PFSK-1 (cell line): ENCODE data around the gene TRMT1.

ENCODE experiments used
- FOXP2 ChIP-seq: optimal IDR thresholded peaks from 2 replicates; pipeline ENCODE3; 2011; ENCODE audit warnings: borderline replicate concordance, control low read depth, inconsistent platforms; ENCODE audit not compliant: insufficient read depth; ENCODE audit errors: extremely low read length, extremely low read depth
- POLR2AphosphoS5 ChIP-seq: IDR thresholded peaks from 2 replicates; pipeline ENCODE4 v1.6.1; 2012; ENCODE audit warnings: low read depth, mild to moderate bottlenecking, control low read depth, low read length, moderate library complexity
- SIN3A ChIP-seq: IDR thresholded peaks from 2 replicates; pipeline ENCODE4 v1.6.1; 2012; ENCODE audit warnings: mild to moderate bottlenecking, low read length, moderate library complexity, borderline replicate concordance; ENCODE audit not compliant: insufficient read depth
- TAF1 ChIP-seq: IDR thresholded peaks from 2 replicates; pipeline ENCODE4 v1.6.1; 2012; ENCODE audit warnings: low read length, control low read depth, borderline replicate concordance; ENCODE audit not compliant: insufficient read depth
- TF ChIP-seq, protein P1 (sequence below), 2 experiments: IDR thresholded peaks; 2 replicates each; pipeline versions ENCODE4 v1.6.1 to v1.8.0; 2011 to 2012; ENCODE audit warnings: low read depth in 2 of 2, low read length in 2 of 2, control low read depth in 1 of 2, inconsistent platforms in 1 of 2, mild to moderate bottlenecking in 1 of 2, moderate library complexity in 1 of 2; ENCODE audit not compliant: insufficient read depth in 1 of 2

The TRMT1 gene

DNA sequence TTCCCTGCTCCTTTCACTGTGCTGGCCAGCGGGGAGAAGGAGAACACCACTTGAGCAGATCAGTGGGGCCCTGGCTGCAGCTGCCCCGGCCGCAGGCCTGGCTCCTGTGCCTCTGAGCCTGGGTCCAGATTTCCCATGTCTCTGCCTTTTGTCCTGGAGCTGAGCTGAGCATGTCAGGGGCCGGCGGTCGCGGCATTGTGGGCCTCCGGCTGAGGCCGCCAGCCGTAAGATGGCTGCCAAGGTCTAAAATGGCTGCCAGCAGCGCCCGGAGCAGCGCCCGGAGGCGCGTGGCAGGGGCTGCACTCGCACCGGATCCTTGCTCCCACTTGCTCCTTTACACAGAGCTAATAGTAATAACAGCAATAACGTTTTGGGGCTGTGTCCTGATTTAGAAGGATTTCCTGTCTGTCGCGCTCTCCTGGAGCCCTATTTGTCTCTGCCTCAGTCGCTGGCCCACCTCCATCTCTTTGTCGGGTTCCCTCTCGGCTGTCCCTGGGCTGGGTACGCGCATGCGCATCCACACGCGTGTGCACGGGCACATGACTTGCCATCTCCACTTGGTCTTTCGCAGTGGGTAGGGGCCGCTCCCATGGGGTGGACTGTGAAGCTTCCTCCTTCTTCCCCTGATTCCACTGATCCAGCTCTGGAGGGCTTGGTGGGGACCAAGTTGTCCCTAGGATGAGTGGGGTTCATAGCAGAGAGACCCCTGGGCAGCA is 46.0 kb downstream of the TRMT1 start:
- TF ChIP-seq, protein P1, sequence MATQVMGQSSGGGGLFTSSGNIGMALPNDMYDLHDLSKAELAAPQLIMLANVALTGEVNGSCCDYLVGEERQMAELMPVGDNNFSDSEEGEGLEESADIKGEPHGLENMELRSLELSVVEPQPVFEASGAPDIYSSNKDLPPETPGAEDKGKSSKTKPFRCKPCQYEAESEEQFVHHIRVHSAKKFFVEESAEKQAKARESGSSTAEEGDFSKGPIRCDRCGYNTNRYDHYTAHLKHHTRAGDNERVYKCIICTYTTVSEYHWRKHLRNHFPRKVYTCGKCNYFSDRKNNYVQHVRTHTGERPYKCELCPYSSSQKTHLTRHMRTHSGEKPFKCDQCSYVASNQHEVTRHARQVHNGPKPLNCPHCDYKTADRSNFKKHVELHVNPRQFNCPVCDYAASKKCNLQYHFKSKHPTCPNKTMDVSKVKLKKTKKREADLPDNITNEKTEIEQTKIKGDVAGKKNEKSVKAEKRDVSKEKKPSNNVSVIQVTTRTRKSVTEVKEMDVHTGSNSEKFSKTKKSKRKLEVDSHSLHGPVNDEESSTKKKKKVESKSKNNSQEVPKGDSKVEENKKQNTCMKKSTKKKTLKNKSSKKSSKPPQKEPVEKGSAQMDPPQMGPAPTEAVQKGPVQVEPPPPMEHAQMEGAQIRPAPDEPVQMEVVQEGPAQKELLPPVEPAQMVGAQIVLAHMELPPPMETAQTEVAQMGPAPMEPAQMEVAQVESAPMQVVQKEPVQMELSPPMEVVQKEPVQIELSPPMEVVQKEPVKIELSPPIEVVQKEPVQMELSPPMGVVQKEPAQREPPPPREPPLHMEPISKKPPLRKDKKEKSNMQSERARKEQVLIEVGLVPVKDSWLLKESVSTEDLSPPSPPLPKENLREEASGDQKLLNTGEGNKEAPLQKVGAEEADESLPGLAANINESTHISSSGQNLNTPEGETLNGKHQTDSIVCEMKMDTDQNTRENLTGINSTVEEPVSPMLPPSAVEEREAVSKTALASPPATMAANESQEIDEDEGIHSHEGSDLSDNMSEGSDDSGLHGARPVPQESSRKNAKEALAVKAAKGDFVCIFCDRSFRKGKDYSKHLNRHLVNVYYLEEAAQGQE (IDR thresholded peaks at IDR 0.05; ENCODE audit: insufficient read depth in 1 of 2, low read depth in 2 of 2, low read length in 2 of 2): no peak
- TF ChIP-seq POLR2AphosphoS5 (no peak), FOXP2 (no peak), TAF1 (no peak), SIN3A (no peak)

DNA sequence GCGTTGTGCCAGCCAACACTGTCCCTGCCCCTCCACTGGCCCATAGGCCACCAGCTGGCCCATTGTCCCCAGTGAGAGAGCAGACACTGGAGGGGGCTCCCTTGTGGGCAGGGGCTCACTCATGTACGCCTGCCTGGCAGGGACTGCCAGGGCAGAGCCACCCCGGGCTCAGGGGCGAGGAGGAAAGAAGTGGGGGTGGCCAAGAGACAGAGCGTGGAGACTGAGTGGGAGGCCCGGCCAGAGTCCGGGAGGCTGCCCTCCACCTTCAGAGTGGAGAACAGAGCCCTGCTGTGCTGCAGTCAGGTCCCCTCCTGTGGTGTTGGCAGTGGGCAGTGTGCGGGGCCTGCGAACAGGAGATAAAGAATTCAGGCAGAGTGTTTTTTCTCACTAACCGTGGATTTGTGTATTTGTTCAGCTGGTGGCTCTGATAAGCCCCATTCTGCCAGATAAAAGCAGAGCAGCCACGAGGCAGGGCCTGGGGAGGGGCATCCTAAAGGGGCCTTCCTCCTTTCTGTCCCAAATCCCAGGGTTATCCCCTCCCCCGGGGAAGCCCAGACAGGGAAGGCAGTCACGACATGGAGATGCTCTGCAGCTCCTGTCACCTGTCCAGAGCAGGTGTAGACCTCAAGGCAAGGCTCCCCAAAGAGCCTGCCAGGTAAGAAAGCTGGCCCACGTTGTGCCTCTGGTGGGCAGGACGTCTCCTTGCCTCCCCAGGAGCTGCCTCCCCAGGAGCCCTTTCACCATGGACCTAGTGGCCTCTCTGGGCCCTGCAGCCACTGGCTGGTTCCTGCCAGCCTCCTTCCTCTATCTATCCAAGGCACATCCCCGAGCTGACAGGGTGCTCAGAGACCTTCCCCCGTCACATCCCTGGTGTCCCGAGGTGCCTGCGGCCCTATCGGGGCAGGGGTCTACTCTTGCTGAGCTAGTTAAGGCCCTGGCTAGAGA is 46.9 kb downstream of the TRMT1 start:
- TF ChIP-seq POLR2AphosphoS5 (no peak), SIN3A (no peak), TAF1 (no peak), FOXP2 (no peak)
- TF ChIP-seq, protein P1 (IDR thresholded peaks at IDR 0.05; ENCODE audit: insufficient read depth in 1 of 2, low read depth in 2 of 2, low read length in 2 of 2): no peak

DNA sequence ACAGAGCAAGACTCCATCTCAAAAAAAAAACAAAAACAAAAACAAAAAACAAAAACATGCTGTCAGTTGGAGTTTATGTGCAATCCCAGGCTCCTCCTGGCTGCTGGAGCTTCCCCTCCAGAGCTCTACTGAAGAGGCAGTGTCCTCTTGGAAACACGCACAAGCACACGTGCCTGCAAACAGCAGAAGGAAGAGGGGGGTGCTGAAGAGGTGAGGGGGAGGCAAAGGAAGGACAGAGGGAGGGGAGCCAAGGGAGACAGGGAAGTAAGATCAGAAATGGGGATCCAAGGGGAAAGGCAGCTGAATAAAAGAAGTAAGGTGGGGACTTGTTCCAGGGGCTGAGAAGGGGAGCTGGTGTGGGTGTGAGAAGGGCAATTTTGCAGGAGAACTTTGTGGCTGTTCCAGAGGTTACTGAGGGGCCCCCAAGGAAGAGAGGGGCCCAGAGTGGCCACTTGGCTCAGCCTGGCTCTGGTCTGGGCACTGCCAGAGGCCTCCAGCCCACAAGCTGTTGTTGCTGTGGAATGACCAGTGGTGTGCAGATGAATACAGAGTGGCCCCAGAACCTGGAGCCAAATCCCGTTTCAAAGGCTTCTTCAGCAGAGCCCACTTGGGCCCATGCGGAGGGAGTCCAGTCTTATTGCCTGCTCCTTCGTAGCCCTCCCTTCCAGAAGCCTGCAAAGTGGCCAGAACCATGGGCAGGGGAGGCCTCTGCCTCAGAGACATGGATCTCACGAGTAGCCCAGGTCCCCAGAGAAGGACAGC is 48.3 kb downstream of the TRMT1 start:
- no peak for TF ChIP-seq SIN3A
- TF ChIP-seq POLR2AphosphoS5: no peak
- TF ChIP-seq, protein P1 (IDR thresholded peaks at IDR 0.05; ENCODE audit: insufficient read depth in 1 of 2, low read depth in 2 of 2, low read length in 2 of 2): no peak
- no peak for TF ChIP-seq FOXP2
- TF ChIP-seq TAF1: no peak

DNA sequence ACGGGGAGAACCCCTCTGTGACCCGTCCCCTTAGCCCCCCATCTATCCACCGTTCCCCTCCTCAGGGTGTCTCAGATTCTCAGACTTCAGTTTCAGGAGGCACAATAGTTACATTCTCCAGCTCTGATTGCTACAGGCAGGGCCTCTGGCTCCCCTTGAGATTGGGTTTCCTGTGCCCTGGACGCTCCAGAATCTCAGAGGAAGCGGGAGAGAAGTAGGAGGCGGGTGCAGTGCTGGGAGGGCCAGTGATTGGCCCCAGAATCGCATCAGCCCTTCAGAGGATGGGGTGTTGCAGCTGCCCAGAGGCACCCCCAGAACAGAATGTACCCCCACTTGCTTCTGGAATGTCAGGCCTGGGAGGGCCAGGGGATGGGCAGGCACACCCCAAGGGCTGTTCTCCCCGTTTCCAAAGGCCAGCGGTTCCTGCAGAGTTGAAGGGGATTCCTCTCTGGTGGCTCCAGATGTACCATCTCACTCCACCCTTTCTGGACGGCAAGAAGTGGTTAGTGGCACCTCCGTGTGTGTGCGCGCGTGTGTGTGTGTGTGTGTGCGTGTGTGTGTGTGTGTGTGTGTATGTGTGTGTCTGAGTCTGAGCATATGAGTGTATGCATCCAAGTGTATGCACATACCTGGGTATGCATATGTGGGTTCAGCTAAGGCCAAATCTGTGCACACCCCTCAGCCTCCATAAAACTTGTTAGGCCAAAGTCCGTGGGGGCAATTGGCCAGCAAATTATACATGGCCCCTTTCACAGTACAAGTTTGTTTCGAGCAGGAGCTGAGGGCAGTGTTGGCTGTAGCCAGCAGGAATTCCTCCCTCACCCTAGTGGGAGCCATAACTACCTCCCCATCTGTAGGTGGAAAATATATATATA is 49.4 kb downstream of the TRMT1 start:
- TF ChIP-seq SIN3A (no peak), POLR2AphosphoS5 (no peak), TAF1 (no peak)
- TF ChIP-seq, protein P1 (IDR thresholded peaks at IDR 0.05; ENCODE audit: insufficient read depth in 1 of 2, low read depth in 2 of 2, low read length in 2 of 2): no peak
